GM21737 (cell line): ENCODE data around the gene CCDC60.
"Not testable (repeated sequence)": the region's sequence is repeated elsewhere in the genome, so short reads cannot be mapped to it uniquely, and the experiment has no call there.

Experiments
- ATAC-seq: cut with Tn5 transposase; IDR thresholded peaks from one replicate; pipeline ENCODE4 v1.9.1; 2021; ENCODE audit warnings: mild to moderate bottlenecking, moderate library complexity; ENCODE audit not compliant: unreplicated experiment

The CCDC60 gene

GRCh38 chr12:119328111-119328510 lies 6.4 kb upstream of the CCDC60 start:
- ATAC-seq, result no peak

GRCh38 chr12:119338593-119339363 lies 4.2 kb downstream of the CCDC60 start:
- no peak for ATAC-seq

GRCh38 chr12:119340578-119340977 lies 6.0 kb downstream of the CCDC60 start:
- ATAC-seq, result no peak

- ATAC-seq, result no peak
Observed at GRCh38 chr12:119341020-119341419, 6.5 kb downstream of the CCDC60 start.

GRCh38 chr12:119341988-119342387 lies 7.5 kb downstream of the CCDC60 start:
- no peak for ATAC-seq

GRCh38 chr12:119343130-119343529 lies 8.6 kb downstream of the CCDC60 start:
- no peak for ATAC-seq

GRCh38 chr12:119354172-119354571 lies 19.6 kb downstream of the CCDC60 start:
- ATAC-seq, result no peak

- ATAC-seq, result not testable (repeated sequence)
Observed at GRCh38 chr12:119360366-119360765, 25.8 kb downstream of the CCDC60 start.

- no peak for ATAC-seq
Observed at GRCh38 chr12:119363037-119363436, 28.5 kb downstream of the CCDC60 start.

GRCh38 chr12:119363490-119363889 lies 29.0 kb downstream of the CCDC60 start:
- no peak for ATAC-seq

GRCh38 chr12:119365451-119365850 lies 30.9 kb downstream of the CCDC60 start:
- ATAC-seq, result no peak

GRCh38 chr12:119366007-119366406 lies 31.5 kb downstream of the CCDC60 start:
- no peak for ATAC-seq

- no peak for ATAC-seq
Observed at GRCh38 chr12:119369161-119369560, 34.6 kb downstream of the CCDC60 start.

- ATAC-seq, result no peak
Observed at GRCh38 chr12:119369907-119370546, 35.5 kb downstream of the CCDC60 start.

- no peak for ATAC-seq
Observed at GRCh38 chr12:119372540-119372939, 38.0 kb downstream of the CCDC60 start.

- no peak for ATAC-seq
Observed at GRCh38 chr12:119373001-119373400, 38.5 kb downstream of the CCDC60 start.

- ATAC-seq, result no peak
Observed at GRCh38 chr12:119373666-119374065, 39.1 kb downstream of the CCDC60 start.

- no peak for ATAC-seq
Observed at GRCh38 chr12:119374635-119375034, 40.1 kb downstream of the CCDC60 start.

- ATAC-seq, result no peak
Observed at GRCh38 chr12:119375075-119375882, 40.8 kb downstream of the CCDC60 start.

- no peak for ATAC-seq
Observed at GRCh38 chr12:119375883-119376190, 41.3 kb downstream of the CCDC60 start.

- ATAC-seq, result no peak
Observed at GRCh38 chr12:119378903-119379302, 44.4 kb downstream of the CCDC60 start.
